Measurements from ENCODE around the gene HS6ST2.
"Not testable (repeated sequence)": the region's sequence is repeated elsewhere in the genome, so short reads cannot be mapped to it uniquely, and the experiment has no call there.

HS6ST2 gene

GRCh38 chrX:132958091-132958703 is at the start of gene HS6ST2:
HS6ST2 (minus strand) TSS chrX:132958629.
- in situ Hi-C loops (cut with MboI; ENCODE audit: low sequenced_read_pairs), result no loop called here

GRCh38 chrX:133007458-133007857 is 49.0 kb upstream of the HS6ST2 start:
- in situ Hi-C loops (cut with MboI; ENCODE audit: low sequenced_read_pairs), result no loop called here

GRCh38 chrX:133005616-133006015 is 47.2 kb upstream of the HS6ST2 start:
- in situ Hi-C loops (cut with MboI; ENCODE audit: low sequenced_read_pairs), result no loop called here

- in situ Hi-C loops (cut with MboI; ENCODE audit: low sequenced_read_pairs), result no loop called here
Measured at GRCh38 chrX:133005042-133005441, 46.6 kb upstream of the HS6ST2 start.

GRCh38 chrX:132999209-132999608 is 40.8 kb upstream of the HS6ST2 start:
- in situ Hi-C loops (cut with MboI; ENCODE audit: low sequenced_read_pairs), result no loop called here

GRCh38 chrX:132990835-132991234 is 32.4 kb upstream of the HS6ST2 start:
- in situ Hi-C loops (cut with MboI; ENCODE audit: low sequenced_read_pairs), result no loop called here

- in situ Hi-C loops (cut with MboI; ENCODE audit: low sequenced_read_pairs), result no loop called here
Measured at GRCh38 chrX:132986556-132986955, 28.1 kb upstream of the HS6ST2 start.

GRCh38 chrX:132984058-132984650 is 25.7 kb upstream of the HS6ST2 start:
- in situ Hi-C loops (cut with MboI; ENCODE audit: low sequenced_read_pairs), result no loop called here

- in situ Hi-C loops (cut with MboI; ENCODE audit: low sequenced_read_pairs), result no loop called here
Measured at GRCh38 chrX:132983496-132983895, 25.1 kb upstream of the HS6ST2 start.

- in situ Hi-C loops (cut with MboI; ENCODE audit: low sequenced_read_pairs), result not testable (repeated sequence)
Measured at GRCh38 chrX:132980035-132980434, 21.6 kb upstream of the HS6ST2 start.

- in situ Hi-C loops (cut with MboI; ENCODE audit: low sequenced_read_pairs), result no loop called here
Measured at GRCh38 chrX:132968296-132968949, 10.0 kb upstream of the HS6ST2 start.

- in situ Hi-C loops (cut with MboI; ENCODE audit: low sequenced_read_pairs), result no loop called here
Measured at GRCh38 chrX:132967049-132967448, 8.6 kb upstream of the HS6ST2 start.

GRCh38 chrX:132965461-132965860 is 7.0 kb upstream of the HS6ST2 start:
- in situ Hi-C loops (cut with MboI; ENCODE audit: low sequenced_read_pairs), result no loop called here

- in situ Hi-C loops (cut with MboI; ENCODE audit: low sequenced_read_pairs), result no loop called here
Measured at GRCh38 chrX:132961511-132961910, 3.1 kb upstream of the HS6ST2 start.

GRCh38 chrX:132957211-132958090 is 978 bp downstream of the HS6ST2 start:
- in situ Hi-C loops (cut with MboI; ENCODE audit: low sequenced_read_pairs), result no loop called here

GRCh38 chrX:132956421-132957210 is 1.8 kb downstream of the HS6ST2 start:
- in situ Hi-C loops (cut with MboI; ENCODE audit: low sequenced_read_pairs), result no loop called here

- in situ Hi-C loops (cut with MboI; ENCODE audit: low sequenced_read_pairs), result no loop called here
Measured at GRCh38 chrX:132955690-132956089, 2.7 kb downstream of the HS6ST2 start.

- in situ Hi-C loops (cut with MboI; ENCODE audit: low sequenced_read_pairs), result no loop called here
Measured at GRCh38 chrX:132954323-132954722, 4.1 kb downstream of the HS6ST2 start.

- in situ Hi-C loops (cut with MboI; ENCODE audit: low sequenced_read_pairs), result no loop called here
Measured at GRCh38 chrX:132953354-132953753, 5.1 kb downstream of the HS6ST2 start.

- in situ Hi-C loops (cut with MboI; ENCODE audit: low sequenced_read_pairs), result no loop called here
Measured at GRCh38 chrX:132948648-132949260, 9.7 kb downstream of the HS6ST2 start.

Data from HL-60/S4 treated with retinoic acid at 250 ng/mL for 4 days and 3 days (cell line).